GM18526 (cell line): Measurements from ENCODE around the gene LMCD1.

Experiments used
- POLR2A ChIP-seq: IDR thresholded peaks from 3 replicates; pipeline ENCODE4 v1.6.1; 2011; ENCODE audit not compliant: insufficient read length; ENCODE audit errors: extremely low read depth

LMCD1 gene

GRCh38 chr3:8619548-8619947, 117.9 kb downstream of the LMCD1 start:
- TF ChIP-seq POLR2A, result no peak

- TF ChIP-seq POLR2A, result no peak
Measured at GRCh38 chr3:8621141-8621540, 119.5 kb downstream of the LMCD1 start.

DNA sequence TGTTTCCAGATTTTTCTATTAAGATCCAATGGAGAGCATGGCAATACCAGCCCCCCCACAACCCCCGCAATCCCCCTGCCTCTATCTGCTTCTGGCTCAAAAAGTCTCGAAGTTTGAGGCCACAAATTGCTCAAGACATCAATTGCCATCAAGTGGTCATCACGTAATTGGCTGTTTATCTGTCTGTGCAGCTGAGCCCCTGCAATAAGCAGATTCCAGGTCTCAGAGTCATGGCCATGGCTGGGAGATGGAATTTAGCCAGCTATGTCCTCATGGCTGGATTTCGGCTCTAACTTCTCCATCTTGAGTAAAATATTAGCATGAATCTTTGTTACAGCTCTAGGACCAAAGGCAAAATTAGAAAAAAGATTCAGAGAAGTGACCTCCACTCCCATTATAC, 120.2 kb downstream of the LMCD1 start:
- no peak for TF ChIP-seq POLR2A

DNA sequence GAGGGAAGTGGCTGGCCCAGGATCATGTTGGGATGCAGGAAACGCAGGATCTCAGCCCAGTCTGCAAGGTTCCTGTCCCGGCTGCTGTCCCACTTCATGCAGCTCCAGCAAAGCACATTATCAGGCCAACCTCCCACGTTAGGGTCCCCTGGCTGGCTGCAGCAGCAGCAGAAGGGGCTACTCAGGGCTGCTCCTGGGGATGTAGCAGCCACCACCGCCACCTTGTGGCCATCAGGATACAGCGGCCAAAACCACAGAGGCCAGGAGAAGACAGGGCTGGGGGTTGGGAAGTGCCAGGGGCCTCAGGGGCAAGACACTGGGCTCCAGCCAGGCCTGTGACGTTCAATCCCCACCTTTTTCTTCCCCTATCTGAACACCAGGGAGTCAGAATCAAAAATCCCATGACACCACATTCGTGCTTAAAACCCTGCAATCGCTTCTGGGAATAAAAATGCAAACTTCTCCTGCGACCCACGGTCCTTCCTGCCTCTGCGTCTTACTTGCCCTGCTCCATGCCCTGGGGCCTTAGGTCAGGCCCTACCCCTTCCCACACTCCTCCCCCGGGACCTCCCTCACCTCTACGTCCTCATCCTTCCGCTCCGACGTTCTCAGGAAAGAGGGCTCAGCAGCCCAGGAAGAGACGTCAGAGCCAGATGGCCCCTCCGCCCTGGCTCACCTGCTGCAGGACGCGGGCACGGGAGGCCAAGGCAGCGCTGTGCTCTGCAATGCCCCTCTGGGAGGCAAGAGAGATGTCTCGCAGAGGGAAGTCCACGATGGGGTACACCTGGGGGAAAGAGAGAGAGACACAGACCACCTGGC, 121.5 kb downstream of the LMCD1 start:
- TF ChIP-seq POLR2A, result no peak

DNA sequence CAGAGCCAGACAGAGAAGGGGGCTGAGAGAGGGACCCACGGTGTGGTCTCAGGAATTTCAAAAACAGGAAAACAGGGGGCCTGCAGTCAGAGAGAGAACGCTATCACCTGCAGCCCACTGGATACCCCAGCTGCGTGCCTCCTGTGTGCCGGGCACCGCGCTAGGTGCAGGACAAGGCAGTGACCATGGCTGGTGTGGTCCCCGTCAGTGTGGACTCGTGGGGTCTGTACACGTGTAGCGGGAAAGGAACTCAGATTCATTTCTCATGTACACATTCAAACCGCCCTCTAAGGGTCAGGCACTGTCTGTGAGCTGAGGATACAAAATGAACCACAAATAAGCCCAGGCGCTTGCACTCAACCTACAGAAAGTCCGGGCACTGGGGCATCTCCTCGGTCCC, 122.1 kb downstream of the LMCD1 start:
- TF ChIP-seq POLR2A, result no peak
